HG03342 (cell line): ENCODE results near the gene GBP2.
A peak's percentile ranks its signal among the peaks of the same experiment; 100 is the strongest.
"Not testable (repeated sequence)": the region's sequence is repeated elsewhere in the genome, so short reads cannot be mapped to it uniquely, and the experiment has no call there.

Source experiments
- ATAC-seq: cut with Tn5 transposase; IDR thresholded peaks from one replicate; pipeline ENCODE4 v1.9.1; 2021; ENCODE audit warnings: mild to moderate bottlenecking, moderate library complexity; ENCODE audit not compliant: unreplicated experiment

GBP2 gene

GRCh38 chr1:89125913-89126580, at the start of gene GBP2:
GBP2 (minus strand) TSS chr1:89126114; CDS start chr1:89121966, 4,148 bp downstream.
- ATAC-seq: peak; percentile 59

GRCh38 chr1:89174491-89174890, 48.6 kb upstream of the GBP2 start:
- no peak for ATAC-seq

- no peak for ATAC-seq
These were observed 46.7 kb upstream of the GBP2 start for GRCh38 chr1:89172468-89173143.

GRCh38 chr1:89171067-89171438, 45.1 kb upstream of the GBP2 start:
- no peak for ATAC-seq

- ATAC-seq: no peak
These were observed 44.5 kb upstream of the GBP2 start for GRCh38 chr1:89170170-89171066.

GRCh38 chr1:89169166-89169565, 43.3 kb upstream of the GBP2 start:
- ATAC-seq: no peak

- ATAC-seq: no peak
These were observed 41.8 kb upstream of the GBP2 start for GRCh38 chr1:89167590-89168230.

GRCh38 chr1:89166705-89167104, 40.8 kb upstream of the GBP2 start:
- ATAC-seq: no peak

- ATAC-seq: no peak
These were observed 39.9 kb upstream of the GBP2 start for GRCh38 chr1:89165811-89166210.

- no peak for ATAC-seq
These were observed 25.1 kb upstream of the GBP2 start for GRCh38 chr1:89151047-89151446.

GRCh38 chr1:89149976-89150375, 24.1 kb upstream of the GBP2 start:
- ATAC-seq: no peak

- ATAC-seq: no peak
These were observed 23.3 kb upstream of the GBP2 start for GRCh38 chr1:89149229-89149628.

GRCh38 chr1:89147678-89148658, 22.1 kb upstream of the GBP2 start:
- no peak for ATAC-seq

GRCh38 chr1:89146721-89147120, 20.8 kb upstream of the GBP2 start:
- no peak for ATAC-seq

- no peak for ATAC-seq
These were observed 17.6 kb upstream of the GBP2 start for GRCh38 chr1:89143484-89143883.

GRCh38 chr1:89142160-89142559, 16.2 kb upstream of the GBP2 start:
- no peak for ATAC-seq

GRCh38 chr1:89133747-89134146, 7.8 kb upstream of the GBP2 start:
- ATAC-seq: no peak

- ATAC-seq: no peak
These were observed 4.8 kb upstream of the GBP2 start for GRCh38 chr1:89130716-89131115.

GRCh38 chr1:89129911-89130310, 4.0 kb upstream of the GBP2 start:
- ATAC-seq: no peak

GRCh38 chr1:89128003-89128458, 2.1 kb upstream of the GBP2 start:
- ATAC-seq: not testable (repeated sequence)
